ENCODE measurements around the gene TP53RK.

- TF ChIP-seq CTCF (conservative IDR thresholded peaks at IDR 0.05; ENCODE audit: low read length) (no peak), EZH2phosphoT487 (IDR thresholded peaks at IDR 0.05; ENCODE audit: borderline replicate concordance) (no peak)
Measured at GRCh38 chr20:46666306-46666705, 22.9 kb downstream of the TP53RK start.
